ENCODE results near the gene PRR20D.
"Not testable (repeated sequence)": the region's sequence is repeated elsewhere in the genome, so short reads cannot be mapped to it uniquely, and the experiment has no call there.

The PRR20D gene

DNA sequence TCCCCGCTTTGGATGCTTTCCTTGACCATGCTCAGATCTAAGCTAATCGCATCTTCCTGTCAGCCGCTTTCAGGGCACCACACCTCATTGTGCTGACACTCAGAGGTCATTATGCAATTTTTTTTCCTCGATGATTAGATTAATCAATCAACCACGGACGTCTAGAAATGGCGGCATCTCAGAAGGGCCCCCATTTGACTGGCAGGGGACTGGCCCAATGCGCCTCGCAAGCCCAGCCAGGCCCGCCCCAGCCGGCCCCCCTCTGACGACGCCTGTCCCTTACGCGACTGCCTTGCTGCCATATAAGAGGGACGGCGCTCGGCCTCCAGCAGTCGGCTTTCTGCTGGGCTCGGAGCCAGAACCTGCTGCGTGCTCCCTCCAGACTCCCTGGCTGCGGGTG, at the start of gene PRR20D:
Gene PRR20D (plus strand): TSS at position 301 of the 400 bp plus-strand sequence. CDS start 387 bp downstream, outside the sequence.
- DNase-seq: not testable (repeated sequence)

DNA sequence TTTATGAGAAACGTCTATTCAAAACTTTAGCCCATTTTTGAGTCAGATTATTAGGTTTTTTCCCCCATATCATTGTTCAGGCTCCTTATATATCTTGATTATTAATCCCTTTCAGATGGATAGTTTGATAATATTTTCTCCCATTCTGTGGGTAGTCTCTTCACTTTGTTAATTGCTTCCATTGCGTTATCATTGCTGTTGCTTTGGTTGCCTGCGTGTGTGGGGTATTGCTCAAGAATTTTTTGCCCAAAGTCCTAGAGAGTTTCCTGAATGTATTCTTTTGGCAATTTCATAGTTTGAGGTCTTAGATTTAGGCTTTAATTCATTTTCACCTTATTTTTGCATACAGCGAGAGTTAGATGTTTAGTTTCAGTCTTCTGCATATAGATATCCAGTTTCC, 45.5 kb upstream of the PRR20D start:
- no peak for DNase-seq

DNA sequence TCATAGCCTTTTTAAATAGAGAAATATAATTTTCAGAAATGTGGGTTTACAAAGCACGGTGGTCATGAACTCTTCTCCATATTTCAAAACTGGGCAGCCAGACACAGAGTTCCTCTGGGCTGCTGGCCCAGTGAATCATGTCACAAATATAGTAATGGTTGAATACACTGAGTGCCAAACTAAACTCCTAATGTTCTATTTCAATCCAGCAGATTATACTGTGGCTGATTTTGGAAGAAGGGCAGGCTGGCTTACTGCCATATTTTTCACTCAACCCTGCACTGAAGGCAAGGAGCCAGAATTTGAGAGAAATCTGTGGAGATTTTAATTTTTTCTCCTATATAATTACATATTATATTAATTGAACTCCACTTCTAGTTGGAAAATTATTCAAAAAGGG, 36.8 kb upstream of the PRR20D start:
- DNase-seq: peak; percentile 41

DNA sequence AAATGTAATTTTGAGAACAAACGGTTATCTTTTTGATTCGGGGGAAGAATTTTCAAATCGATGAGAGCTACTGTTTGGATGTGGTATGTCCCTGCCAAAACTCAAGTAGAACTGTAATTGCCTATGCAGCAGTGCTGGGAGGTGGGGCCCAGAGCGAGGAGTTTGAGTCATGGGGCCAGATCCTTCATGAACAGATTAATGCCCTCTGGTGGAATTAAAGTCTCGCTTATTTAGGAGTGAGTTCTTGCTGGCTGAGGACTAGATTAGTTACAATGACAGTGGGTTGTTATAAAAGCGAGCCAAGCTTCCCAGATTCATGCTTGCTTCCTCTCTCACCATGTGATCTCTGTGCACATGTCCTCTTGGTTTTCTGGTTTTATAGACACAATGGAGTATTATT, 31.5 kb upstream of the PRR20D start:
- no peak for DNase-seq

DNA sequence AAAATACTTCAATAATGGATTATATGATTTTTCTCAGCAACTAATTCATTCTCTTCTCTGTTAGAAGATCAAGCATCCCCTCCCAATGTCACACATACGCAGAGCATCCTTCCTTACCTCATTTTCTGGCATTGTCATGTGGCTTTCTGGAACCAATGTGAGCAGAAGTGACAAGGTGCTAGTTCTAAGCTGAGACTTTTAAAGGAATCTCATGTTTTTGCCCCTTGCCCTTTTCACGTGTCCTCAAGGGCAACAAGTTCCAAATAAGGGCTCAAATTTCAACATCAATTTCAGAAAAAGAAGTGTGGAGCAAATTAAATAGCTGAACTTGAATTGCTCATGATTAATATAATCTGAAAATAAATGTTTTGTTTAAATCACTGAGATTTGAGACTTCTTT, 24.3 kb upstream of the PRR20D start:
- no peak for DNase-seq

- no peak for DNase-seq
Measured at GRCh38 chr13:57137585-57137984, 22.8 kb upstream of the PRR20D start.

DNA sequence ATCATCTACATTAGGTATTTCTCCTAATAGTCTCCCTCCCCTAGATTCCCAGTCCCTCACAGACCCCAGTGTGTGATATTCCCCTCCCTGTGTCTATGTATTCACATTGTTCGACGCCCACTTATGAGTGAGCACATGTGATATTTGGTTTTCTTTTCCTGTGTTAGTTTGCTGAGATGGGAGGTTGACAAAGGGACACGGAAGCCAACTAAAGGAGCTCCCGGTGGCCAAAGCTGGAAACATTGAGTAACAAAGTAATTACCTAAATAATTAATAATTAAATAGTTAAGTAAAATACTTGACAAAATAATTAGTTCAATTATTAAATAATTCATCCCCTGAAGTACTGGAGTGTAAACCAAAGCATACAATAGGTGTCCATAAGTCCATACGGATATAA, 21.4 kb upstream of the PRR20D start:
- DNase-seq: no peak

GRCh38 chr13:57139781-57140180, 20.7 kb upstream of the PRR20D start:
- DNase-seq: not testable (repeated sequence)

- DNase-seq: not testable (repeated sequence)
Measured at GRCh38 chr13:57140235-57140968, 20.0 kb upstream of the PRR20D start, which contains the start of gene PRR20A. TSS of gene PRR20A (plus strand) at chr13:57140918. CDS start at chr13:57141305, 387 bp downstream.

GRCh38 chr13:57147188-57147587, 13.2 kb upstream of the PRR20D start, which contains the start of gene PRR20B:
TSS of gene PRR20B (plus strand) at chr13:57147488. CDS start at chr13:57147875, 387 bp downstream.
- not testable (repeated sequence) for DNase-seq

DNA sequence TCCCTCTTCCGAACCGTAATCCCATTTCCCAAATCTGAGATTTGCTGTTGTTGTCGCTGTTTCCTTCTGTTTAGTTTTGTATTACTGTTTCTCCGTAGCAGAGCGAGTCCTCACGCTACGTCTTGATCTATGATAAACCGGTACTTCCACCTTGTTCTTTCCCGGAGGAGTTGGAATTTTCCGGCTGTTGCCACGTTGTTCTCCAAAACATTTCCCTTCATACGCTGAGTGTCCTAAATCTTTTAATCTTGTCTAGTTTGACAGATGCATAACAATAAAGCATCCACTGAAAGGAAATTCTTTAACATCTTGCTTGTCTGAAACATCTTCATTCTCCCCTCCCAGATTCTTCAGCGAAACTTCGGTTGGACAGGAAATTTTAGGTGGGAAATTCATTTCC, 12.3 kb upstream of the PRR20D start:
- DNase-seq: not testable (repeated sequence)

GRCh38 chr13:57153761-57154160, 6.7 kb upstream of the PRR20D start, which contains the start of gene PRR20C:
TSS of gene PRR20C (plus strand) at chr13:57154061. CDS start at chr13:57154448, 387 bp downstream.
- DNase-seq: not testable (repeated sequence)

DNA sequence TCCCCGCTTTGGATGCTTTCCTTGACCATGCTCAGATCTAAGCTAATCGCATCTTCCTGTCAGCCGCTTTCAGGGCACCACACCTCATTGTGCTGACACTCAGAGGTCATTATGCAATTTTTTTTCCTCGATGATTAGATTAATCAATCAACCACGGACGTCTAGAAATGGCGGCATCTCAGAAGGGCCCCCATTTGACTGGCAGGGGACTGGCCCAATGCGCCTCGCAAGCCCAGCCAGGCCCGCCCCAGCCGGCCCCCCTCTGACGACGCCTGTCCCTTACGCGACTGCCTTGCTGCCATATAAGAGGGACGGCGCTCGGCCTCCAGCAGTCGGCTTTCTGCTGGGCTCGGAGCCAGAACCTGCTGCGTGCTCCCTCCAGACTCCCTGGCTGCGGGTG, 6.5 kb downstream of the PRR20D start, which contains the start of gene PRR20E:
Gene PRR20E (plus strand): TSS at position 301 of the 400 bp plus-strand sequence. CDS start 387 bp downstream, outside the sequence.
- DNase-seq: not testable (repeated sequence)

DNA sequence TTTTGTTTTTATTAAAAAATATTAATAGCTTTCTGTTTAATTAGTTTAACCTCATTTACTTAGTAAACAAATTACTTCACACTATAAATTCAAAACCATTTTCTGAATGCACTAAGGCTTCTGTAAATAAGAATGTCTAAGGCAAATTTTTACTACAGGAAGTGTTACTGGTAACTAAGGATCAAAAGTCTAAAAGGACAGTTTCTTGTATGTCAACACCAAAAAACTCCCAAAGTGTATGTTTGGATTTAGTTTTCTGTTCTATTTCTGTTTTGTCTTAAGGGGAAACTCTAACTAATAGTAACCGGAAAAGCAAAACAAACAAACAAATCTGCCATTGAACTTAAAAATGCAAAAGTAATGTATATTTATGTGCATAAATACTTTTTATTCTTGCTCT, 31.2 kb downstream of the PRR20D start:
- DNase-seq: no peak

DNA sequence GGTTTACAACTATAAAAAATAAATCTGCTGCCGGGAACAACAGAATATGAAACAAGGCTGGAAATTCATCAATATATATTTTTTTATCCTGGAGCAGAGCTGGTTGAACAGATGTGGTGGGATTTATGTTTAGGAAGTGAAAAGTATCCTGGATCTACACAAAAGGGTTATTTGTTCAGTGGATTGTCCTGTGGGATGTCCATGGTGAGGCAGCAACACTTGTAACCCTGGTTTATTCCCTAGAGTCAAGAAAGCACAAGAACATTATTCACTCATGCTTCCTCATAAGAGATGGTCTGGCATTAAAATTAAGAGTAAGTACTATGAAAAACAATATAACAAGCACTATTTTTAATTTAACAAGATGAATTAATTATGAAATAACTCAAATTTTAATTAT, 52.6 kb downstream of the PRR20D start:
- DNase-seq: no peak

Data from DMS79 (cell line).